Measurements from ENCODE around the gene HAGH.
A peak's percentile ranks its signal among the peaks of the same experiment; 100 is the strongest.

Gene HAGH

DNA sequence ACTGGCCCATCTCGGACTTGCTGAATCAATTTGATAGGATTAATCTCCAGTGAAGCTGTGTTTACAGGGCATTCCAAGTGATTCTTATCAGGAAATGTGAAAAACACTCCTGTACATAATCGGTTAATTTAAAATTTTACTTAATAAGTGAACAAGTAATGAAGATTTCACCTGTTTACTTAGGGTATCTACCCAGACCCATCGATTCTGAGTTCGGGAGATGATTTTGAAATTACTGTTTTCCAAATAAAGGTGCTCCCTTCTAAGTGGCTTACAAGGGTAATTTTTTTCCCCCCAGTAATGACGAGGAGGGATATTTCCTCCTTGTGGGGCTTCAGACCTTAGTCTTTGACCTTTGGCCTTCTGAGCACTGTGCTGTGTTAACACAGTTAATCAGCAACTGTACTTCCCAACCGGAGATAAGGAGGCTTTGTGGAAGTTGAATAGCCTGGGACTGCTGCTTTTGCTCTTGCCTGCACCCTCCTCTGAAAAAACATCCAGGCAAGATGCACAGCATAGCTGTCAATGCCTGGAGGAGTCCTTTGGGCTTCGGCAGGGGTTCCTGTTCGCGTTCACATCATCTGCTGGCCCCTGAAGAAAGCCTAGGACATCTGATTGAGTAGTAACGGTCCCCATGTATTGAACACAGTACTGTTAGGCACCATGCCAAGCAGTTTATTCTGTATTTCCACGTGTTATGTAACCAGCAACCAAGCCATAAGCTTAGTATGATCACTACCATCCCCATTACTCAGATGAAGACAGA, 2.2 kb upstream of the HAGH start:
- Mint-ChIP-seq H3K27ac (no peak overlapping the region), H3K4me3 (peak overlapping the region; percentile 97), H3K9me3 (no peaks in the 10 kb centered on the region), H3K36me3 (ENCODE audit: low read depth) (peaks cover 25% of the 10 kb centered on the region), H3K27me3 (ENCODE audit: low read depth, poor library complexity) (peaks cover 15% of the 10 kb centered on the region), H3K4me1 (peaks cover 37% of the 10 kb centered on the region)
- TF ChIP-seq, protein P1, sequence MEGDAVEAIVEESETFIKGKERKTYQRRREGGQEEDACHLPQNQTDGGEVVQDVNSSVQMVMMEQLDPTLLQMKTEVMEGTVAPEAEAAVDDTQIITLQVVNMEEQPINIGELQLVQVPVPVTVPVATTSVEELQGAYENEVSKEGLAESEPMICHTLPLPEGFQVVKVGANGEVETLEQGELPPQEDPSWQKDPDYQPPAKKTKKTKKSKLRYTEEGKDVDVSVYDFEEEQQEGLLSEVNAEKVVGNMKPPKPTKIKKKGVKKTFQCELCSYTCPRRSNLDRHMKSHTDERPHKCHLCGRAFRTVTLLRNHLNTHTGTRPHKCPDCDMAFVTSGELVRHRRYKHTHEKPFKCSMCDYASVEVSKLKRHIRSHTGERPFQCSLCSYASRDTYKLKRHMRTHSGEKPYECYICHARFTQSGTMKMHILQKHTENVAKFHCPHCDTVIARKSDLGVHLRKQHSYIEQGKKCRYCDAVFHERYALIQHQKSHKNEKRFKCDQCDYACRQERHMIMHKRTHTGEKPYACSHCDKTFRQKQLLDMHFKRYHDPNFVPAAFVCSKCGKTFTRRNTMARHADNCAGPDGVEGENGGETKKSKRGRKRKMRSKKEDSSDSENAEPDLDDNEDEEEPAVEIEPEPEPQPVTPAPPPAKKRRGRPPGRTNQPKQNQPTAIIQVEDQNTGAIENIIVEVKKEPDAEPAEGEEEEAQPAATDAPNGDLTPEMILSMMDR (IDR thresholded peaks at IDR 0.05): no peak
- no peak for DNase-seq

DNA sequence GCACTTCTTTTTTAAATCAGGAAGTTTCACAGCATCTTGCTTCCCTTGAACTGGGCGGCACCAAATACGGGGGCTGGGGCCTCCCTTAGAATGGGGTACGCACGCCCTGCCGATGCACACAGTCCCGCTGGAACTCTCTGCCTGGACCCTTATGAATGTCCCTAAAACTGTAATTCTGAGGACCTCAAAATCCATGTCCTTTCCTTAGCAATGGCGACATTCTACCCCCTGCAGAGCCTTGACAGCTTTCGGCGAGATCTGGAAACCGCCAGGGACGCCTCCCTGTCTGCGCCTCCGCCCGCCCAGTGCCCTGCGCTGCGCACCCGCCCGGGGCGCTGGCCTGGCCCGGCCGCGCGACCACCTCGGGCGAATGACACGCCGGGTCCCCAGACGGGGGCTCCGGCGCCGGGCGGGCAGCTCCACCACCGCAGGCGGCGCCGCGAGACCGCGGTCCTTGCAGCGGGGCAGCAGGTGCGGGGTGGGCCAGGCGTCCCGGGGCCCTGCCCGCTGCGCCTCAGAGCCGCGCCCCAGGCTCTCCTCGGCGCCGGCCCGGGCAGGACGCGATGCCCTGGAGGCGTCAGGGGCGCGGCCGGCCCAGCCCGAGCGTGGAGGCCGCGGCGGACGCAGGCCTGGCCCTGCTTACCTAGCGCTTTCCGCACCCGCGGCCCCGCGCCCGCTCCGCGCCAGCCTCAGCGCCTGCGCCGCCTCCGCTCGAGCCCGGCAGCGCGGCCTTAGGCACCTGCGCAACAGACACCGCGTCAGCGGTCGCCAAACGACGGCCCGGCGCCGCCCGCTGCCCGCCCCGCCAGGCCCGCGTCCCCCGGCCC, 548 bp downstream of the HAGH start:
- peaks cover 15% of the 10 kb centered on the region for H3K27me3 Mint-ChIP-seq (ENCODE audit: low read depth, poor library complexity)
- H3K36me3 Mint-ChIP-seq (ENCODE audit: low read depth): peaks cover 16% of the 10 kb centered on the region
- H3K27ac Mint-ChIP-seq: no peak overlapping the region
- H3K4me3 Mint-ChIP-seq: peak overlapping the region; percentile 81
- TF ChIP-seq, protein P1 (IDR thresholded peaks at IDR 0.05): no peak
- no peaks in the 10 kb centered on the region for H3K9me3 Mint-ChIP-seq
- peaks cover 40% of the 10 kb centered on the region for H3K4me1 Mint-ChIP-seq
- peak; percentile 46 for DNase-seq

DNA sequence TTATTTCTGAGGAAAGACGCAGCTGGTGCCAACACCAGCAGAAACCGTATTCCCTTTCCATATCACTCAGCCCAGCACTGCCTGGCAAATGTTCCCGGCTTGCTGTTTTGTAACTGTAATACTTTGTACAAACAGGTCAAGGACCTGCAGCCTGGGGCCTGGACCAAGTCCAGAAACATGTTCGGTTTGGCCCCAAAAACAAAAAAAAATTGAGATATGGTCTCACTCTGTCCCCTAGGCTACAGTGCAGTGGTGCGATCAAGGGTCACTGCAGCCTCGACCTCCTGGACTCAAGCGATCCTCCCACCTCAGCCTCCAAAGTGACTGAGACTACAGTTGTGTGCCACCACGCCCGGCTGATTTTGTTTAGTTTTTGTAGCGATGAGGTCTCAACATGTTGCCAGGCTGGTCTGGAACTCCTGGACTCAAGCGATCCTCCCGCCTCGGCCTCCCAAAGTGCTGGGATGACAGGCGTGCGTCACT, 1.2 kb downstream of the HAGH start:
- Mint-ChIP-seq H3K4me3 (peak overlapping the region; percentile 81), H3K27me3 (ENCODE audit: low read depth, poor library complexity) (peaks cover 15% of the 10 kb centered on the region), H3K36me3 (ENCODE audit: low read depth) (peaks cover 11% of the 10 kb centered on the region), H3K4me1 (peaks cover 40% of the 10 kb centered on the region), H3K27ac (no peak overlapping the region), H3K9me3 (no peaks in the 10 kb centered on the region)
- TF ChIP-seq, protein P1 (IDR thresholded peaks at IDR 0.05): no peak
- DNase-seq: no peak

DNA sequence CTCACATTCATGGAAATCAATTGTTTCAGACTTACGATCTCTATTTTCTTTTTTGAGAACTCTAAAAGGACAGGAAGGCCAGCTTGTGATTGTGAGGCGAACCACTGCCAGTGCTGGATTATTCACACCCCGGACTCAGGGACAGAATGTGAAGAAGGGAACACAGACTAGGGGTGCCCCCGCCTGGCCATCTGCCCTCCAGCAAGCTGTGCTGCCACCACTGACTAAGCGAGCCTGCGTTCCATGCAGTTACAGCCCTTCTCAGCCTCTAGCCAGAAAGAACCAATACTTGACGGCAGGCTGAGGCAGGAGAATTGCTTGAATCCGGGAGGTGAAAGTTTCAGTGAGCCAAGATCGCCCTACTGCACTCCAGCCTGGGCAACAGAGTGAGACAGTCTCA, 2.8 kb downstream of the HAGH start:
- H3K36me3 Mint-ChIP-seq (ENCODE audit: low read depth): peaks cover under 1% of the 10 kb centered on the region
- peaks cover 33% of the 10 kb centered on the region for H3K4me1 Mint-ChIP-seq
- TF ChIP-seq, protein P1 (IDR thresholded peaks at IDR 0.05): no peak
- peak; percentile 42 for DNase-seq
- no peak overlapping the region for H3K27ac Mint-ChIP-seq
- no peaks in the 10 kb centered on the region for H3K9me3 Mint-ChIP-seq
- peak overlapping the region; percentile 50 for H3K4me3 Mint-ChIP-seq
- H3K27me3 Mint-ChIP-seq (ENCODE audit: low read depth, poor library complexity): peaks cover 15% of the 10 kb centered on the region

DNA sequence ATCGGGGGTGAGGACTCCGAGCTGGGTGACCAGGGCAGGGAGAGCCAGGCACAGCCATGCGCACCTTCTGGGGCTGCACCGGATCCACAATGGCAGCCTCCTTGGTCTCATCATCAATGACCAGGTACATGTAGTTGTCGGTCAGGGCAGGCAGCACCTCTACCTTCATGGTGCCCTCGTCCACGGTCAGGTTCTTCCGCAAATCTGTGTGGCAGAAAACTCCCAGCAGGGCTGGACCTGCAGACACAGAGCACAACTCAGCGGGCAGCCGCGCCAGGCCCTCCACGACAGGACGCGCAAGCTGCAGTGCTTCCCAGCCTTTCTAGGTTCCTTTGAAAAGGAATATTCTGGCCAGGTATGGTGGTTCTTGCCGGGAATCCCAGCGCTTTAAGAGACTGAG, 3.8 kb downstream of the HAGH start:
- DNase-seq: no peak
- TF ChIP-seq, protein P1 (IDR thresholded peaks at IDR 0.05): no peak
- no peak overlapping the region for H3K4me3 Mint-ChIP-seq
- no peak overlapping the region for H3K27ac Mint-ChIP-seq
- H3K36me3 Mint-ChIP-seq (ENCODE audit: low read depth): no peaks in the 10 kb centered on the region
- no peaks in the 10 kb centered on the region for H3K9me3 Mint-ChIP-seq
- peaks cover 23% of the 10 kb centered on the region for H3K4me1 Mint-ChIP-seq
- H3K27me3 Mint-ChIP-seq (ENCODE audit: low read depth, poor library complexity): peaks cover 15% of the 10 kb centered on the region

Data from nephron progenitor cell (in vitro differentiated cells).